Testis (tissue), 3 donors: ENCODE data around the gene NEK4. TPM values are rescaled to one million over a fixed set of nuclear protein-coding genes. Genes with fewer than 3 reads are reported as not detected.
A peak's percentile ranks its signal among the peaks of the same experiment; 100 is the strongest.

Experiments used
- DNase-seq: peaks from one replicate; pipeline ENCODE4 v3.0.0-alpha.2; 2019
- H3K27ac ChIP-seq, 2 donors: fragments of 200-600 bp; sonication (generic); one replicate each; pipeline ENCODE4 v1.5.1; 2019
- H3K27me3 ChIP-seq: fragments of 200-600 bp; sonication (generic); one replicate; pipeline ENCODE4 v1.5.1; 2019
- H3K36me3 ChIP-seq: fragments of 200-600 bp; sonication (generic); one replicate; pipeline ENCODE4 v1.5.1; 2017; ENCODE audit warnings: low read depth; ENCODE audit errors: missing control alignments
- H3K4me1 ChIP-seq: fragments of 200-600 bp; sonication (generic); one replicate; pipeline ENCODE4 v1.5.1; 2019
- H3K4me3 ChIP-seq, 2 donors: fragments of 200-600 bp; sonication (generic); one replicate each; pipeline ENCODE4 v1.5.1; 2017 to 2019
- H3K9me3 ChIP-seq: fragments of 200-600 bp; sonication (generic); one replicate; pipeline ENCODE4 v1.5.1; 2017
- POLR2A ChIP-seq: fragments of 450-650 bp; IDR thresholded peaks from one replicate; pipeline ENCODE4 v1.6.1; 2017; ENCODE audit warnings: antibody characterized with exemption, mild to moderate bottlenecking, moderate library complexity
- WGBS, 2 donors: methylation state at CpG; one replicate each; pipeline ENCODE4 v1.1.5; 2018; 5-methylcytosine and 5-hydroxymethylcytosine counted together
- intact Hi-C: fragments of 100-400 bp; cut with DNase I; formaldehyde crosslinking; loops from one replicate; pipeline ENCODE4 v1.15.1; 2023; ENCODE audit warnings: low total_unique reads
- polyA plus RNA-seq: library from polyadenylated mRNA; stranded (reverse); fragments of 350-450 nt; fragmentation: Illumina TruSeq; extraction: RNeasy Lipid Tissue Mini Kit (QIAGEN cat#74804); gene quantifications from one replicate; pipeline ENCODE4 v1.2.3, GENCODE V29; 2014; ENCODE audit warnings: low read depth, low replicate concordance; ENCODE audit not compliant: insufficient read depth
- total RNA-seq, 2 donors: library from RNA; depleted of rRNA; stranded (reverse); fragments of >200 nt; gene quantifications; one replicate each; pipeline ENCODE4 v1.2.3, GENCODE V29; 2016
- TF ChIP-seq, protein P1 (sequence below), 3 experiments: fragments of 450-650 bp in 2 of 3; fragments of 200-600 bp in 1 of 3; sonication (generic) in 1 of 3; IDR thresholded peaks; one replicate each; pipeline ENCODE4 v1.5.1; 2016 to 2019; ENCODE audit warnings: antibody characterized with exemption in 3 of 3, mild to moderate bottlenecking in 2 of 3, moderate library complexity in 1 of 3

The NEK4 gene
- total and polyA plus RNA-seq, 3 donors from 2014 or later: 66.6 to 114 (median 70.2) TPM

DNA sequence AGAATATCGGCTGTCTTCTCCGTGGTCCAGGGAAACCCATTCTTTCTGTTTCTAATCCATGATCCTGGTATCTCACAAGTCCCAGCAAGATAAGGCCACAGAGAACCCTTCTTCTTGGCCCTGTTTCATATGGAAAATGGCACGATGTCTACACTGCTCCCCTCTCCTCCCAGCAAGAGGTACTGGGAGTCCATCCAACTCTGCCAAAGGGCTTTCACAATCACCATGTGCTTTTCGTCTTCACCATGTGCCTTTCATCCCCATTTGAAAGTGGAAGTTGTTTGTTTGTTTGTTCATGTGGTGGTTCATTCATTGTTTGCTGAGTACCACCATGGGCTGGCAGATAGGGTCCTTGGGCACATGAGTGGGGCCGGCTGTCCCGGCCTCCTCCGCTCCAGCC is 29.3 kb upstream of the NEK4 start:
- Histone ChIP-seq H3K27me3 (no peaks in the 10 kb centered on the region), H3K36me3 (no peaks in the 10 kb centered on the region), H3K27ac (no peak overlapping the region), H3K4me1 (peaks cover 10% of the 10 kb centered on the region), H3K9me3 (no peaks in the 10 kb centered on the region), H3K4me3 (no peak overlapping the region)
- TF ChIP-seq POLR2A: no peak
- TF ChIP-seq, protein P1, sequence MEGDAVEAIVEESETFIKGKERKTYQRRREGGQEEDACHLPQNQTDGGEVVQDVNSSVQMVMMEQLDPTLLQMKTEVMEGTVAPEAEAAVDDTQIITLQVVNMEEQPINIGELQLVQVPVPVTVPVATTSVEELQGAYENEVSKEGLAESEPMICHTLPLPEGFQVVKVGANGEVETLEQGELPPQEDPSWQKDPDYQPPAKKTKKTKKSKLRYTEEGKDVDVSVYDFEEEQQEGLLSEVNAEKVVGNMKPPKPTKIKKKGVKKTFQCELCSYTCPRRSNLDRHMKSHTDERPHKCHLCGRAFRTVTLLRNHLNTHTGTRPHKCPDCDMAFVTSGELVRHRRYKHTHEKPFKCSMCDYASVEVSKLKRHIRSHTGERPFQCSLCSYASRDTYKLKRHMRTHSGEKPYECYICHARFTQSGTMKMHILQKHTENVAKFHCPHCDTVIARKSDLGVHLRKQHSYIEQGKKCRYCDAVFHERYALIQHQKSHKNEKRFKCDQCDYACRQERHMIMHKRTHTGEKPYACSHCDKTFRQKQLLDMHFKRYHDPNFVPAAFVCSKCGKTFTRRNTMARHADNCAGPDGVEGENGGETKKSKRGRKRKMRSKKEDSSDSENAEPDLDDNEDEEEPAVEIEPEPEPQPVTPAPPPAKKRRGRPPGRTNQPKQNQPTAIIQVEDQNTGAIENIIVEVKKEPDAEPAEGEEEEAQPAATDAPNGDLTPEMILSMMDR (IDR thresholded peaks at IDR 0.05): no peak
- 74 to 75% methylated on average over 7 of the region's 7 CpGs for WGBS, 2 donors
- no peak for DNase-seq
- intact Hi-C loops: no loop called here

DNA sequence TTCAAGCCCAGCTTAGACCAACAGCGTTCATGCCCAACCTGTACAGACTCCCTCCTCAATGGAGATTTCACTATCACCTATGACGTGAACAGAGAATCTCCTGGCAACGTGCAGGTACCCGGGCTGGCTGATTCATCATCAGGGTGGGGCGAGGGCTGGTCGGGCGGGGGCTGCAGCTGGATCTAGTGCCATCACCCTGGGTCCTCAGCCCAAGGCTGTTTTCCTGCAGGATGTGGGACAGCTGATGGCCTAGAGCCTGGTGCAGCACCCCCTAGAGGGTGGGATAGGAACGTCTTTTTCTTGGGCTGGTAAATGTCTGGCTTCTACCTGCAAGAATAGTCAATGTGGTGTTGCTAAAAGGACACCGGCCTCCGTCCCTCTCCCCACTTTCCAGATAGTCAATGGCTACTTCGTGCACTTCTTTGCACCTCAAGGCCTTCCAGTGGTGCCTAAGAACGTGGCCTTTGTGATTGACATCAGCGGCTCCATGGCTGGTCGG is 28.3 kb upstream of the NEK4 start:
- Histone ChIP-seq H3K4me3 (no peak overlapping the region), H3K36me3 (no peaks in the 10 kb centered on the region), H3K9me3 (no peaks in the 10 kb centered on the region), H3K27me3 (no peaks in the 10 kb centered on the region), H3K27ac (no peak overlapping the region), H3K4me1 (peaks cover 10% of the 10 kb centered on the region)
- 75 to 79% methylated on average over 9 to 14 of the region's 14 CpGs for WGBS, 2 donors
- no peak for TF ChIP-seq POLR2A
- TF ChIP-seq, protein P1 (IDR thresholded peaks at IDR 0.05): peak in 2 of 3 experiments; percentile 13 to 40
- intact Hi-C loops: no loop called here
- DNase-seq: peak; percentile 32

DNA sequence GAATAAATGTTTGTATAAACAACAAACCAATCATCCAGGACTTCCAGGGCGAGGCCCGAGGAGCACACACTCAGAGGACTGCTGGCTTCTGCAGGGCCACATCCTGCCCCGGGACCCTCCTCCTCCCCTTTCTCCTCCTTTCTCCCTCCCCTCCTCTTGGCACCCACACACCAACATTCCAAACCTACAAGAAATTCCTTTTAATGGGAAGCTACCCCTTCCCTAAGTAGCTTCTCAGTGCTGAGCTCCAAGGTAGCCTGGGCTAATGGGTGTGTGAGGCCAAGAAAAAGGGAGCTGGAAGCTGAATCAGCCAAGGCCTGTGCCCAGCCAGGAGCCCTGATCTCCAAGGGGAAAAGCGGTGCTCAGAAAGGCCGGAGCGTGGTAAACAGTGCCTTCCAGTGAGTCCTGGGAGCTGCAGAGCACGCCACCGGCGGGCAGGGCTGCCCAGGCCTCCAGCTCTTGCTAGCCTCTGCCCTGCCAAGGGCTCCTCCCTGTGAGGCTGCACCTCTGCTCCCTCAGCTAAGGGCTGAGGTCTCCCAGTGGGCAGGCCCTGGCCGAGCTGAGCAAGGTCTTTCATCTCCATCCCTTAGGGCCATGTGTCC is 27.7 kb upstream of the NEK4 start:
- no peak overlapping the region for H3K27ac ChIP-seq
- intact Hi-C loops: no loop called here
- WGBS, 2 donors: 72 to 79% methylated on average over 4 to 10 of the region's 10 CpGs
- H3K36me3 ChIP-seq: no peaks in the 10 kb centered on the region
- no peak for DNase-seq
- H3K9me3 ChIP-seq: no peaks in the 10 kb centered on the region
- peaks cover 10% of the 10 kb centered on the region for H3K4me1 ChIP-seq
- no peaks in the 10 kb centered on the region for H3K27me3 ChIP-seq
- no peak overlapping the region for H3K4me3 ChIP-seq
- TF ChIP-seq, protein P1 (IDR thresholded peaks at IDR 0.05): no peak
- no peak for TF ChIP-seq POLR2A

DNA sequence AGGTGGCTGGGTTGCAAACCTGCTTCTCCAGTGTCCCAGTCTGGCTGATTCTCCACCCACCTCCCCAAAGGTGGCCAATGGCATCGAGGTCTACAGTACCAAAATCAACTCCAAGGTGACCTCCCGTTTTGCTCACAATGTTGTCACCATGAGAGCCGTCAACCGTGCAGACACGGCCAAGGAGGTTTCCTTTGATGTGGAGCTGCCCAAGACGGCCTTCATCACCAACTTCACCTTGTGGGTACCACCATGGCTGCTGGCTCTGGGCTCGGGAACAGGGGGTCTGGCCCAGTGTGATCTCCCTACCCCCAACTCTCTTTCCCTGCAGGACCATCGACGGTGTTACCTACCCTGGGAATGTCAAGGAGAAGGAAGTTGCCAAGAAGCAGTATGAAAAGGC is 25.7 kb upstream of the NEK4 start:
- Histone ChIP-seq H3K27me3 (no peaks in the 10 kb centered on the region), H3K4me3 (no peak overlapping the region), H3K36me3 (no peaks in the 10 kb centered on the region), H3K9me3 (no peaks in the 10 kb centered on the region), H3K27ac (no peak overlapping the region), H3K4me1 (no peaks in the 10 kb centered on the region)
- intact Hi-C loops: no loop called here
- 87 to 96% methylated on average over 9 of the region's 9 CpGs for WGBS, 2 donors
- no peak for TF ChIP-seq POLR2A
- TF ChIP-seq, protein P1 (IDR thresholded peaks at IDR 0.05): no peak
- DNase-seq: no peak
